Gastroesophageal sphincter (tissue), 3 donors: ENCODE data around the gene ACSF3.

Source experiments
- EP300 ChIP-seq: sonication (generic); formaldehyde crosslinking; IDR thresholded peaks from one replicate; pipeline ENCODE4 v1.6.1; 2017; ENCODE audit warnings: antibody characterized with exemption, mild to moderate bottlenecking
- POLR2A ChIP-seq, 2 donors: fragments of 450-650 bp; IDR thresholded peaks; one replicate each; pipeline ENCODE4 v1.6.1; 2017; ENCODE audit warnings: antibody characterized with exemption in 2 of 2, mild to moderate bottlenecking in 2 of 2, moderate library complexity in 1 of 2
- POLR2AphosphoS5 ChIP-seq: sonication (generic); formaldehyde crosslinking; IDR thresholded peaks from one replicate; pipeline ENCODE4 v1.6.1; 2017; ENCODE audit warnings: antibody characterized with exemption
- TF ChIP-seq, protein P1 (sequence below), 4 experiments: fragments of 200-600 bp in 2 of 4; fragments of 450-650 bp in 2 of 4; sonication (generic) in 1 of 4; IDR thresholded peaks; one replicate each; pipeline ENCODE4 v1.5.1; 2017 to 2019; ENCODE audit warnings: antibody characterized with exemption in 4 of 4, mild to moderate bottlenecking in 2 of 4, moderate library complexity in 2 of 4

DNA sequence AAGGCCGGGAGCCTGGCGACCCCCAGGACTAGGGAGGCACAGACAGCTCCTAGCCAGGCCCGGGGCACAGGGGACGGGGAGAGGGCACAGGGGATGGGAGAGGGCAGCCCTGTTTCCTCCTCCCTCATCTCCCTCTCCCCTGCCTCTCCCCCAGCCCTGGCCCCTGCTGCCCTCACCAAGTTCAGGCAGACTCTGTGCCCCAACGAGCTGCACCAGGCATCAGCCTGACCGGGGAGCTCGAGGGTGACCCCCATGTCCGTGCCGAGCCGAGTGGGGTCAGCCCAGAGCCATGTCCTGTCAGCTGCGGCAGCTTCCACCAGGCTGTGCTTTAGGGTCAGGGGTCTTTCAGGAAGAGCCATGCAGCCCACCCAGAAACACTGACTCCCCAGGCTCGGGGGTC is 83.8 kb downstream of the ACSF3 start:
- TF ChIP-seq, protein P1, sequence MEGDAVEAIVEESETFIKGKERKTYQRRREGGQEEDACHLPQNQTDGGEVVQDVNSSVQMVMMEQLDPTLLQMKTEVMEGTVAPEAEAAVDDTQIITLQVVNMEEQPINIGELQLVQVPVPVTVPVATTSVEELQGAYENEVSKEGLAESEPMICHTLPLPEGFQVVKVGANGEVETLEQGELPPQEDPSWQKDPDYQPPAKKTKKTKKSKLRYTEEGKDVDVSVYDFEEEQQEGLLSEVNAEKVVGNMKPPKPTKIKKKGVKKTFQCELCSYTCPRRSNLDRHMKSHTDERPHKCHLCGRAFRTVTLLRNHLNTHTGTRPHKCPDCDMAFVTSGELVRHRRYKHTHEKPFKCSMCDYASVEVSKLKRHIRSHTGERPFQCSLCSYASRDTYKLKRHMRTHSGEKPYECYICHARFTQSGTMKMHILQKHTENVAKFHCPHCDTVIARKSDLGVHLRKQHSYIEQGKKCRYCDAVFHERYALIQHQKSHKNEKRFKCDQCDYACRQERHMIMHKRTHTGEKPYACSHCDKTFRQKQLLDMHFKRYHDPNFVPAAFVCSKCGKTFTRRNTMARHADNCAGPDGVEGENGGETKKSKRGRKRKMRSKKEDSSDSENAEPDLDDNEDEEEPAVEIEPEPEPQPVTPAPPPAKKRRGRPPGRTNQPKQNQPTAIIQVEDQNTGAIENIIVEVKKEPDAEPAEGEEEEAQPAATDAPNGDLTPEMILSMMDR (IDR thresholded peaks at IDR 0.05), result no peak
- TF ChIP-seq POLR2A (IDR thresholded peaks at IDR 0.05) (no peak), EP300 (no peak), POLR2AphosphoS5 (no peak)
